GM12878 (cell line): ENCODE measurements around the gene RGL4. TPM values are rescaled to one million over a fixed set of nuclear protein-coding genes. Genes with fewer than 3 reads are reported as not detected.
A peak's percentile ranks its signal among the peaks of the same experiment; 100 is the strongest.

ENCODE experiments used
- ATAC-seq: fragments of 200-7000 bp; cut with Tn5 transposase; 3 replicates; pipeline ENCODE4 v1.9.1; 2020; ENCODE audit warnings: mild to moderate bottlenecking, moderate library complexity
- BruUV-seq: library from RNA; stranded (reverse); fragments of 400-500 nt; replicated peaks from 2 replicates; lab custom pipeline; 2021; lab: Mats Ljungman, UMichigan
- CTCF ChIA-PET: fragments of 300-600 bp; sonication (Branson Sonifier 250); formaldehyde crosslinking; extraction: SDS; loops from one replicate; lab custom pipeline; 2021; ENCODE audit warnings: inconsistent platforms; lab: Yijun Ruan, JAX
- POLR2A ChIA-PET: fragments of 350-600 bp; formaldehyde crosslinking; extraction: SDS; loops from one replicate; lab custom pipeline; 2021; ENCODE audit warnings: inconsistent platforms; lab: Charles Lee
- RAD21 ChIA-PET: fragments of 300-600 bp; sonication (Branson Sonifier 250); formaldehyde crosslinking; loops from one replicate; lab custom pipeline; 2023; ENCODE audit warnings: antibody characterized with exemption; ENCODE audit not compliant: unreplicated experiment; lab: Charles Lee
- SMC1A ChIA-PET: fragments of 300-600 bp; sonication (Branson Sonifier 250); formaldehyde crosslinking; loops from one replicate; lab custom pipeline; 2023; ENCODE audit not compliant: unreplicated experiment, uncharacterized antibody; lab: Charles Lee
- DNase-seq: peaks from one replicate; pipeline ENCODE4 v3.0.0-alpha.2; 2011; ENCODE audit warnings: low read depth, low spot score
- FAIRE-seq: peaks from 3 replicates; lab custom pipeline; 2011; peaks lifted over from hg19 to GRCh38; lab: Jason Lieb, UNC
- H2AFZ ChIP-seq: 2 replicates; pipeline ENCODE4 v1.6.0; 2011; ENCODE audit warnings: low read depth, low read length, control low read depth; ENCODE audit not compliant: control insufficient read depth
- H3K27ac ChIP-seq: 2 replicates; pipeline ENCODE4 v1.5.1; 2011; ENCODE audit warnings: control low read depth; ENCODE audit not compliant: control insufficient read depth, insufficient read depth
- H3K27me3 ChIP-seq, 2 experiments: replicated peaks in 1 of 2; 2 replicates each; pipeline versions ENCODE4 v1.6.0 to v1.6.1; 2011; ENCODE audit warnings: low read length in 1 of 2; ENCODE audit not compliant: control insufficient read depth in 2 of 2, insufficient read depth in 2 of 2
- H3K36me3 ChIP-seq, 2 experiments: 2 replicates each; pipeline ENCODE4 v1.5.1; 2011; ENCODE audit warnings: low read length in 1 of 2; ENCODE audit not compliant: control insufficient read depth in 2 of 2, insufficient read depth in 2 of 2
- H3K4me1 ChIP-seq: 2 replicates; pipeline ENCODE4 v1.6.1; 2011; ENCODE audit warnings: mild to moderate bottlenecking, low read length, moderate library complexity, mixed read lengths; ENCODE audit not compliant: control insufficient read depth, insufficient read depth
- H3K4me2 ChIP-seq: 2 replicates; pipeline ENCODE4 v1.6.0; 2011; ENCODE audit warnings: control low read depth; ENCODE audit not compliant: control insufficient read depth, insufficient read depth
- H3K4me3 ChIP-seq: fragments of 200-600 bp; sonication (generic); 2 replicates; pipeline ENCODE4 v1.5.1; 2016
- H3K79me2 ChIP-seq: 2 replicates; pipeline ENCODE4 v1.6.0; 2011; ENCODE audit warnings: low read length; ENCODE audit not compliant: control insufficient read depth, insufficient read depth
- H3K9ac ChIP-seq: 2 replicates; pipeline ENCODE4 v1.8.0; 2011; ENCODE audit warnings: low read length, control low read depth, mixed read lengths; ENCODE audit not compliant: control insufficient read depth, insufficient read depth
- H3K9me3 ChIP-seq: replicated peaks from 3 replicates; pipeline ENCODE4 v1.5.1; 2011; ENCODE audit warnings: mild to moderate bottlenecking, low read length; ENCODE audit not compliant: control insufficient read depth, insufficient read depth
- H4K20me1 ChIP-seq: 2 replicates; pipeline ENCODE4 v1.6.0; 2011; ENCODE audit not compliant: control insufficient read depth, insufficient read depth
- CBFB ChIP-seq: IDR thresholded peaks from 2 replicates; pipeline ENCODE4 v1.6.1; 2016; ENCODE audit warnings: antibody characterized with exemption, low read depth
- RELA ChIP-seq: fragments of 450-650 bp; IDR thresholded peaks from 2 replicates; pipeline ENCODE4 v1.8.0; 2014; ENCODE audit warnings: borderline replicate concordance; ENCODE audit not compliant: partially characterized antibody
- SPI1 ChIP-seq: IDR thresholded peaks from 2 replicates; pipeline ENCODE4 v1.6.1; 2011; ENCODE audit warnings: low read depth, mild to moderate bottlenecking, low read length, moderate library complexity, borderline replicate concordance; ENCODE audit not compliant: insufficient read depth
- SREBF1 ChIP-seq: IDR thresholded peaks from 2 replicates; pipeline ENCODE4 v1.6.1; 2012; ENCODE audit warnings: mild to moderate bottlenecking, low read length
- TCF12 ChIP-seq: IDR thresholded peaks from 2 replicates; pipeline ENCODE4 v1.6.1; 2011; ENCODE audit warnings: low read depth, mild to moderate bottlenecking, low read length
- ZNF24 ChIP-seq: fragments of 450-650 bp; IDR thresholded peaks from 2 replicates; pipeline ENCODE4 v1.6.1; 2017; ENCODE audit warnings: antibody characterized with exemption, mild to moderate bottlenecking
- WGBS: methylation state at CpG from one replicate; pipeline ENCODE4 v1.1.6; 2016; ENCODE audit warnings: low lambda C conversion rate; ENCODE audit not compliant: insufficient replicate concordance, insufficient coverage; ENCODE audit errors: missing lambda C conversion rate; 5-methylcytosine and 5-hydroxymethylcytosine counted together
- in situ Hi-C: fragments of 300-500 bp; cut with MboI; formaldehyde crosslinking; loops from 9 replicates; pipeline ENCODE4 v1.14.3; 2018; ENCODE audit warnings: mixed read lengths
- intact Hi-C: fragments of 100-400 bp; cut with micrococcal nuclease; formaldehyde crosslinking; loops from one replicate; pipeline ENCODE4 v1.14.2; 2022; ENCODE audit not compliant: unreplicated experiment
- polyA plus RNA-seq, 11 experiments: library from polyadenylated mRNA; depleted of rRNA in 4 of 11; unstranded in 6 of 11; stranded (reverse) in 5 of 11; fragments of >200 nt; fragmentation: Nextera tagmentation in 4 of 11; fragmentation: Illumina TruSeq in 1 of 11; extraction: Ambion mirVana in 4 of 11; extraction: Trizol in 1 of 11; gene quantifications; 1 replicate in 1 of 11; 2 replicates in 10 of 11; pipeline versions ENCODE4 v1.2.1 to v1.2.3, GENCODE V29; 2011 to 2016; ENCODE audit warnings: inconsistent platforms in 2 of 11, missing spikeins in 2 of 11, low read depth in 1 of 11
- total RNA-seq, 4 experiments: library from RNA; depleted of rRNA in 3 of 4; stranded (reverse); fragments of >200 nt in 3 of 4; fragmentation: Illumina TruSeq in 1 of 4; extraction: Trizol in 1 of 4; gene quantifications; 2 replicates each; pipeline versions ENCODE4 v1.2.1 to v1.2.3, GENCODE V29; 2013 to 2021
- TF ChIP-seq, protein P1 (sequence below): fragments of 450-650 bp; IDR thresholded peaks from 2 replicates; pipeline ENCODE4 v1.6.1; 2017; ENCODE audit warnings: mild to moderate bottlenecking, moderate library complexity
- TF ChIP-seq, protein P2 (sequence below): IDR thresholded peaks from 2 replicates; pipeline ENCODE4 v1.6.1; 2012; ENCODE audit warnings: low read depth, low read length, improper control_type of control experiment
- TF ChIP-seq, protein P3 (sequence below): fragments of 450-650 bp; IDR thresholded peaks from 2 replicates; pipeline ENCODE4 v1.6.1; 2016; ENCODE audit warnings: mild to moderate bottlenecking, moderate library complexity, borderline replicate concordance
- TF ChIP-seq, protein P4 (sequence below): fragments of 450-650 bp; IDR thresholded peaks from 2 replicates; pipeline ENCODE4 v1.6.1; 2017; ENCODE audit warnings: mild to moderate bottlenecking, moderate library complexity

Gene RGL4
- total and polyA plus RNA-seq, 10 of the 15 experiments (the other 5 are each of a cell fraction or from before 2014, with no cell fraction given) = 1.4 to 9.0 (median 2.0) TPM; not detected in 1

DNA sequence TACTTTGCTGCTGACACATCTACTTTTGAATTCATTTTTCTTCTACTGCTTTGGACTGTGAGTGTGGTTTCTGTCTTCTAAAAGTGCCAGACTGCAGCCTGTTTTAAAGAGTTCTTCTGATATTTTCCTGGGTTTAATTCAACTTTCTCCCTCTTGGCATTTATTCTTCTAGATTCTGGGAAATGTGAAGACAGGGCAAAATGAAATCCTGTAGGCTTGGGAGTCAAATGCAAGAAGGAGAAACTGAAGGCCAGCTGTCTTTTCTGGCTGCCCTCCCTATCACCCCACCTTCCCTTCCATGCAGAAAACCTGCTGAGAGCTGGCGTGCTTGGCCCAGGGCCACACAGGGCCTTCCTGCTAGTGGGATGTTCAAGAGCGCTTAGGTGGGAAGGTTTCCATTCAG lies 52.5 kb downstream of the RGL4 start:
- BruUV-seq = no TSS peak
- no peak overlapping the region for H3K9ac ChIP-seq
- no peaks in the 10 kb centered on the region for H3K27me3 ChIP-seq
- ATAC-seq = no peak
- H4K20me1 ChIP-seq = no peaks in the 10 kb centered on the region
- no peak for FAIRE-seq
- H3K4me2 ChIP-seq = no peak overlapping the region
- ChIA-PET SMC1A (no interaction called here), CTCF (no interaction called here), RAD21 (no interaction called here), POLR2A (no interaction called here)
- in situ Hi-C loops (no loop called here), intact Hi-C loops (no loop called here)
- DNase-seq = no peak
- H3K9me3 ChIP-seq = no peaks in the 10 kb centered on the region; the same call in 2 of the 3 replicates
- H3K4me3 ChIP-seq = no peak overlapping the region
- no peaks in the 10 kb centered on the region; a peak in 1 of 4 replicates for H3K36me3 ChIP-seq
- H2AFZ ChIP-seq = no peak overlapping the region
- no peaks in the 10 kb centered on the region for H3K79me2 ChIP-seq
- 97% methylated on average over 2 of the region's 2 CpGs for WGBS
- H3K27ac ChIP-seq = no peak overlapping the region
- H3K4me1 ChIP-seq = no peaks in the 10 kb centered on the region
- TF ChIP-seq, protein P1, sequence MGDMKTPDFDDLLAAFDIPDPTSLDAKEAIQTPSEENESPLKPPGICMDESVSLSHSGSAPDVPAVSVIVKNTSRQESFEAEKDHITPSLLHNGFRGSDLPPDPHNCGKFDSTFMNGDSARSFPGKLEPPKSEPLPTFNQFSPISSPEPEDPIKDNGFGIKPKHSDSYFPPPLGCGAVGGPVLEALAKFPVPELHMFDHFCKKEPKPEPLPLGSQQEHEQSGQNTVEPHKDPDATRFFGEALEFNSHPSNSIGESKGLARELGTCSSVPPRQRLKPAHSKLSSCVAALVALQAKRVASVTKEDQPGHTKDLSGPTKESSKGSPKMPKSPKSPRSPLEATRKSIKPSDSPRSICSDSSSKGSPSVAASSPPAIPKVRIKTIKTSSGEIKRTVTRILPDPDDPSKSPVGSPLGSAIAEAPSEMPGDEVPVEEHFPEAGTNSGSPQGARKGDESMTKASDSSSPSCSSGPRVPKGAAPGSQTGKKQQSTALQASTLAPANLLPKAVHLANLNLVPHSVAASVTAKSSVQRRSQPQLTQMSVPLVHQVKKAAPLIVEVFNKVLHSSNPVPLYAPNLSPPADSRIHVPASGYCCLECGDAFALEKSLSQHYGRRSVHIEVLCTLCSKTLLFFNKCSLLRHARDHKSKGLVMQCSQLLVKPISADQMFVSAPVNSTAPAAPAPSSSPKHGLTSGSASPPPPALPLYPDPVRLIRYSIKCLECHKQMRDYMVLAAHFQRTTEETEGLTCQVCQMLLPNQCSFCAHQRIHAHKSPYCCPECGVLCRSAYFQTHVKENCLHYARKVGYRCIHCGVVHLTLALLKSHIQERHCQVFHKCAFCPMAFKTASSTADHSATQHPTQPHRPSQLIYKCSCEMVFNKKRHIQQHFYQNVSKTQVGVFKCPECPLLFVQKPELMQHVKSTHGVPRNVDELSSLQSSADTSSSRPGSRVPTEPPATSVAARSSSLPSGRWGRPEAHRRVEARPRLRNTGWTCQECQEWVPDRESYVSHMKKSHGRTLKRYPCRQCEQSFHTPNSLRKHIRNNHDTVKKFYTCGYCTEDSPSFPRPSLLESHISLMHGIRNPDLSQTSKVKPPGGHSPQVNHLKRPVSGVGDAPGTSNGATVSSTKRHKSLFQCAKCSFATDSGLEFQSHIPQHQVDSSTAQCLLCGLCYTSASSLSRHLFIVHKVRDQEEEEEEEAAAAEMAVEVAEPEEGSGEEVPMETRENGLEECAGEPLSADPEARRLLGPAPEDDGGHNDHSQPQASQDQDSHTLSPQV = peak; percentile 97
- TF ChIP-seq, protein P2, sequence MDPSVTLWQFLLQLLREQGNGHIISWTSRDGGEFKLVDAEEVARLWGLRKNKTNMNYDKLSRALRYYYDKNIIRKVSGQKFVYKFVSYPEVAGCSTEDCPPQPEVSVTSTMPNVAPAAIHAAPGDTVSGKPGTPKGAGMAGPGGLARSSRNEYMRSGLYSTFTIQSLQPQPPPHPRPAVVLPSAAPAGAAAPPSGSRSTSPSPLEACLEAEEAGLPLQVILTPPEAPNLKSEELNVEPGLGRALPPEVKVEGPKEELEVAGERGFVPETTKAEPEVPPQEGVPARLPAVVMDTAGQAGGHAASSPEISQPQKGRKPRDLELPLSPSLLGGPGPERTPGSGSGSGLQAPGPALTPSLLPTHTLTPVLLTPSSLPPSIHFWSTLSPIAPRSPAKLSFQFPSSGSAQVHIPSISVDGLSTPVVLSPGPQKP = no peak
- TF ChIP-seq CBFB = no peak
- TF ChIP-seq ZNF24 = peak; percentile 87
- TF ChIP-seq SPI1 = no peak
- TF ChIP-seq, protein P3, sequence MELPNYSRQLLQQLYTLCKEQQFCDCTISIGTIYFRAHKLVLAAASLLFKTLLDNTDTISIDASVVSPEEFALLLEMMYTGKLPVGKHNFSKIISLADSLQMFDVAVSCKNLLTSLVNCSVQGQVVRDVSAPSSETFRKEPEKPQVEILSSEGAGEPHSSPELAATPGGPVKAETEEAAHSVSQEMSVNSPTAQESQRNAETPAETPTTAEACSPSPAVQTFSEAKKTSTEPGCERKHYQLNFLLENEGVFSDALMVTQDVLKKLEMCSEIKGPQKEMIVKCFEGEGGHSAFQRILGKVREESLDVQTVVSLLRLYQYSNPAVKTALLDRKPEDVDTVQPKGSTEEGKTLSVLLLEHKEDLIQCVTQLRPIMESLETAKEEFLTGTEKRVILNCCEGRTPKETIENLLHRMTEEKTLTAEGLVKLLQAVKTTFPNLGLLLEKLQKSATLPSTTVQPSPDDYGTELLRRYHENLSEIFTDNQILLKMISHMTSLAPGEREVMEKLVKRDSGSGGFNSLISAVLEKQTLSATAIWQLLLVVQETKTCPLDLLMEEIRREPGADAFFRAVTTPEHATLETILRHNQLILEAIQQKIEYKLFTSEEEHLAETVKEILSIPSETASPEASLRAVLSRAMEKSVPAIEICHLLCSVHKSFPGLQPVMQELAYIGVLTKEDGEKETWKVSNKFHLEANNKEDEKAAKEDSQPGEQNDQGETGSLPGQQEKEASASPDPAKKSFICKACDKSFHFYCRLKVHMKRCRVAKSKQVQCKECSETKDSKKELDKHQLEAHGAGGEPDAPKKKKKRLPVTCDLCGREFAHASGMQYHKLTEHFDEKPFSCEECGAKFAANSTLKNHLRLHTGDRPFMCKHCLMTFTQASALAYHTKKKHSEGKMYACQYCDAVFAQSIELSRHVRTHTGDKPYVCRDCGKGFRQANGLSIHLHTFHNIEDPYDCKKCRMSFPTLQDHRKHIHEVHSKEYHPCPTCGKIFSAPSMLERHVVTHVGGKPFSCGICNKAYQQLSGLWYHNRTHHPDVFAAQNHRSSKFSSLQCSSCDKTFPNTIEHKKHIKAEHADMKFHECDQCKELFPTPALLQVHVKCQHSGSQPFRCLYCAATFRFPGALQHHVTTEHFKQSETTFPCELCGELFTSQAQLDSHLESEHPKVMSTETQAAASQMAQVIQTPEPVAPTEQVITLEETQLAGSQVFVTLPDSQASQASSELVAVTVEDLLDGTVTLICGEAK = no peak
- TF ChIP-seq TCF12 = no peak
- no peak for TF ChIP-seq SREBF1
- TF ChIP-seq, protein P4, sequence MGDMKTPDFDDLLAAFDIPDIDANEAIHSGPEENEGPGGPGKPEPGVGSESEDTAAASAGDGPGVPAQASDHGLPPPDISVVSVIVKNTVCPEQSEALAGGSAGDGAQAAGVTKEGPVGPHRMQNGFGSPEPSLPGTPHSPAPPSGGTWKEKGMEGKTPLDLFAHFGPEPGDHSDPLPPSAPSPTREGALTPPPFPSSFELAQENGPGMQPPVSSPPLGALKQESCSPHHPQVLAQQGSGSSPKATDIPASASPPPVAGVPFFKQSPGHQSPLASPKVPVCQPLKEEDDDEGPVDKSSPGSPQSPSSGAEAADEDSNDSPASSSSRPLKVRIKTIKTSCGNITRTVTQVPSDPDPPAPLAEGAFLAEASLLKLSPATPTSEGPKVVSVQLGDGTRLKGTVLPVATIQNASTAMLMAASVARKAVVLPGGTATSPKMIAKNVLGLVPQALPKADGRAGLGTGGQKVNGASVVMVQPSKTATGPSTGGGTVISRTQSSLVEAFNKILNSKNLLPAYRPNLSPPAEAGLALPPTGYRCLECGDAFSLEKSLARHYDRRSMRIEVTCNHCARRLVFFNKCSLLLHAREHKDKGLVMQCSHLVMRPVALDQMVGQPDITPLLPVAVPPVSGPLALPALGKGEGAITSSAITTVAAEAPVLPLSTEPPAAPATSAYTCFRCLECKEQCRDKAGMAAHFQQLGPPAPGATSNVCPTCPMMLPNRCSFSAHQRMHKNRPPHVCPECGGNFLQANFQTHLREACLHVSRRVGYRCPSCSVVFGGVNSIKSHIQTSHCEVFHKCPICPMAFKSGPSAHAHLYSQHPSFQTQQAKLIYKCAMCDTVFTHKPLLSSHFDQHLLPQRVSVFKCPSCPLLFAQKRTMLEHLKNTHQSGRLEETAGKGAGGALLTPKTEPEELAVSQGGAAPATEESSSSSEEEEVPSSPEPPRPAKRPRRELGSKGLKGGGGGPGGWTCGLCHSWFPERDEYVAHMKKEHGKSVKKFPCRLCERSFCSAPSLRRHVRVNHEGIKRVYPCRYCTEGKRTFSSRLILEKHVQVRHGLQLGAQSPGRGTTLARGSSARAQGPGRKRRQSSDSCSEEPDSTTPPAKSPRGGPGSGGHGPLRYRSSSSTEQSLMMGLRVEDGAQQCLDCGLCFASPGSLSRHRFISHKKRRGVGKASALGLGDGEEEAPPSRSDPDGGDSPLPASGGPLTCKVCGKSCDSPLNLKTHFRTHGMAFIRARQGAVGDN = peak; percentile 96
- TF ChIP-seq RELA = no peak
